Measurements from ENCODE around the gene MSH2.
"Not testable (repeated sequence)": the region's sequence is repeated elsewhere in the genome, so short reads cannot be mapped to it uniquely, and the experiment has no call there.

MSH2 gene

DNA sequence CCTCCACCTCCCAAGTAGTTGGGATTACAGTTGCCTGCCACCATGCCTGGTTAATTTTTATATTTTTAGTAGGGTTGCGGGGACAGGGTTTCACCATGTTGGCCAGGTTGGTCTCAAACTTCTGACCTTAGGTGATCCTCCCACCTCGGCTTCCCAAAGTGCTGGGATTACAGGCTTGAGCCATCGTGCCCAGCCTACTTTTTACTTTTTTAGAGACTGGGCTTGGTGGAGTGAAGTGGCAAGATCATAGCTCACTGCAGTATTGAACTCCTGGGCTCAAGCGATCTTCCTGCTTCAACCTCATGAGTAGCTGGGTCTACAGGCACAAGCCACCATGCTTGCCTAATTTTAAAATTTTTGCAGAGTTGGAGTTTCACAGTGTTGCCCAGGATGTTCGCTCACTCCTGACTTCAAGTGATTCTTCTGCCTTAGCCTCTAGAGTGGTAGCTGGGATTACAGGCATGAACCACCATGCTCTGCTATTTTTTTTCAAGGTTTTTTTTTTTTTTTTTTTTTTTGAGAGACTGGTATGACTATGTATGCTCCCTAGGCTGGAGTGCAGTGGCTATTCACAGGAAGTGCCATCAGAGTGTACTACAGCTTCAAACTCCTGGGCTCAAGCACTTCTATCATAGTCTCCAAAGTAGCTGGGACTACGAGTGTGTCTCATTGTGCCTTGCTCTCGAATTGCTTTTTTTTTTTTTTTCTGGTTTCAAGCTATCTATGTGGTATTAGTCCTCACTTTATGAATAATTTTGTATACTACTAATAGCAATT is 11.9 kb downstream of the MSH2 start:
- no peak for DNase-seq

DNA sequence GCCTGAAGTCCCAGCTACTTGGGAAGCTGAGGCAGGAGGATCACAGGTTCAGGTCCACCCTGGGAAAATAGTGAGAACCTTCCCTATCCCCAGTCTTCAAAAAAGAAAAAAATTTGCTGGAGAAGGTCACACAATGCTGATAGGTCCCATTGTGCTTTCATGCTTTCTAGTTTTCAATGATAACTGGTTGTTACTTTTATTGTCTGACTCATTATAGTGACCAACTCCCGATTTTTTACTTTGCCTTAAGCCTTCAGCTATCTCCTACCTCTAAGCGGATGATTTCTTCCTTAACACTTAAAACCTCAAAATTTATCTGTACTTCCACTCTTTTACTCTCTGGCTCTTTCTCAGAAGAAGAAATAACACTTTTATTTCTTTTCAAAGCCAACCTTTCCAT is 17.3 kb downstream of the MSH2 start:
- DNase-seq: no peak

- not testable (repeated sequence) for DNase-seq
Measured at GRCh38 chr2:47420683-47421082, 17.7 kb downstream of the MSH2 start.

GRCh38 chr2:47422016-47422415 is 19.1 kb downstream of the MSH2 start:
- no peak for DNase-seq

GRCh38 chr2:47422560-47422959 is 19.6 kb downstream of the MSH2 start:
- DNase-seq: no peak

DNA sequence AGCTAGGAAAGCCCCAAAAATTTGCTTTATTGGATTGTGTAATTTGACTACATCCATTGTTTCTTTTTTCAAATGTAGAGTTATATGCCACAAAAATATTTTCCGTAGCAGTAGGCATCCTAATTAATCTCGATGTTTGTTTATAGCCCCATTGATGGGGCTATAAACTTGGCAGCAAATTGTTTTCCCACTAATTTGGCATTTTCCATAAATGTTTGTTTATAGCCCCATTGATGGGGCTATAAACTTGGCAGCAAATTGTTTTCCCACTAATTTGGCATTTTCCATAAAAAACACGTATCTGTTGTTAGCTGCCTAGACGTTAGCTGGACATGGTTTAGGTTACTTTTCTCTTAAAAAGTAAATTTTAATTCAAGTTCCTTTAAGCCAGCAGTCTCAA is 23.8 kb downstream of the MSH2 start:
- no peak for DNase-seq

DNA sequence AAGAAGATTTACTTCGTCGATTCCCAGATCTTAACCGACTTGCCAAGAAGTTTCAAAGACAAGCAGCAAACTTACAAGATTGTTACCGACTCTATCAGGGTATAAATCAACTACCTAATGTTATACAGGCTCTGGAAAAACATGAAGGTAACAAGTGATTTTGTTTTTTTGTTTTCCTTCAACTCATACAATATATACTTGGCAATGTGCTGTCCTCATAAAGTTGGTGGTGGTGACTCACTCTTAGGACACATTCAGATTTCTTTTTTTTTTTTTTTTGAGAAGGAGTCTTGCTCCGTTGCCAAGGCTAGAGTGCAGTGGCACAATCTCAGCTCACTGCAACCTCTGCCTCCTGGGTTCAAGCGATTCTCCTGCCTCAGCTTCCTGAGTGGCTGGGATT is 26.8 kb downstream of the MSH2 start:
- DNase-seq: no peak

GRCh38 chr2:47433006-47433405 is 30.1 kb downstream of the MSH2 start:
- DNase-seq: not testable (repeated sequence)

- not testable (repeated sequence) for DNase-seq
Measured at GRCh38 chr2:47433445-47433844, 30.5 kb downstream of the MSH2 start.

GRCh38 chr2:47437287-47437686 is 34.3 kb downstream of the MSH2 start:
- no peak for DNase-seq

GRCh38 chr2:47438106-47438505 is 35.1 kb downstream of the MSH2 start:
- DNase-seq: no peak

GRCh38 chr2:47438783-47439182 is 35.8 kb downstream of the MSH2 start:
- DNase-seq: no peak

DNA sequence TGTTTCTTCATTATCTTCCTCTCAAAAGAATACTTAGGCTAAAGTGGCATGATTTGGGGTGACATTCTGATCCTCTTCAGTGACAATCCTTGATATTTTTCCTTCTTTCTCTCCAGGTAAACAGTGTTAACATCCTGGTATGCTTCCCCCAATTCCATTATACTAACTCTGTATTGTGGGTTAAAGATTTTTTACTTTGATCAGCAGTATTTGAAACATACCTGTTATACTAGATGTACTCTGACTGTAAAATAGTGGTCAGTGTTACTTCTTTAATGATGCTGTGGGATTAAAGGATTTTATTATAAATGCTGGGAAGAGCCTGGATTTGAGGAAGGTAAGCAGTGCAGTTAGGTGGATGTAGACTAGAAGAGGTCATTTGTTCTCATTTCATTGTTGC is 48.8 kb downstream of the MSH2 start:
- no peak for DNase-seq

DNA sequence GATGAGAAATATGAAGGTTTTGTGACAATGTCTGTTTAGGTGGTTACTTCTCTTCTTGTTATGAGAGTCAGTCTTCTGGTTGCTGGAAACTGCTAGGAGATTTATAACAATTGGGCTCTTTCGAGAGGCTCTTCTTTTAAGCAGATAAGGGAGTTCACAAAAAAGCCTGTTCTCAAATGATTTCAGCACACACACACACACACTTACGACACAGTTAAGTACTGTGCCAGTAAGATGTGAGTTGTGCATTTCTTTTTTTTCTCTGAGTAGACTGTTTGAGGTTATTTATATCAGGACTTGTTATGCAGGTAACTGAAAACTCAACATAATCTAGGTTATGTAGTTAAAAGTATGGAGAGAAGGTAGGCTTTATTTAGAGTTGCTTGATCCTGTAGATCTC is 49.8 kb downstream of the MSH2 start:
- DNase-seq: no peak

- not testable (repeated sequence) for DNase-seq
Measured at GRCh38 chr2:47454818-47455217, 51.9 kb downstream of the MSH2 start.

DNA sequence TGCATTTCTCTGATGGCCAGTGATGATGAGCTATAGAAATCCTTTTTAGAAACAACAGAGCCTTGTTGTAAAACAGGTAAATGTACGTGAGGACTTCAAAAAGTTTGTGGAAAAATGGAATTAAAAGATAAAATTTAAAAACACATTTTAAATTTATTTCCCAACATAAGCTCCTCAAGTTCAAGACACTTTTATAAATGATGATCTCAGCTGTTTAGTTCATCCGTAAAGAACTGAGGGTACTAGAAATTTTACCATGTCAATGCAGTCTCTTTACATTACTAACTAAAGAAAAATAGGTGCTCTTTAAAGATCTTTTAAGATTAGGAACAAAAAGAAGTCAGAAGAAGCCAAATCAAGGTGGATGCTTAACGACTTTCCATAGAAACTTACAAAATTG is 52.5 kb downstream of the MSH2 start:
- no peak for DNase-seq

- no peak for DNase-seq
Measured at GRCh38 chr2:47456851-47457250, 53.9 kb downstream of the MSH2 start.

- DNase-seq: no peak
Measured at GRCh38 chr2:47457268-47457667, 54.3 kb downstream of the MSH2 start.

DNA sequence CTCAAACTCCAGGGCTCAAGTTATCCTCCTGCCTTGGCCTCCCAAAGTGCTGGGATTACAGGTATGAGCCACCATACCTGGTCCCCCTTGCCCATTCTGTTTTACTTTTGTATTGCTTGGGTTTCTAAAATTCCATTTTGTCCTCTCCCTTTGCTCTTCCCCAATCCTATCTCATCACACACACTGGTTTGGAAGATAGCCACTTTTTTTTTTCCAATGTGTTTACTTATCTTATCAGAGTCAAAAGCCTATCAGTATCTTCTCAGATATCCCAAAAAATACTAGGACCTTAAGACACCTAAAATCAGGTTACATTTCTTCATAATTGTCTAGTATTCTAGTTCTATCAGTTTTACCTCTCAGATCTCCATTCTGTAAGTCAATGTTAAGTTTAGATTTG is 56.1 kb downstream of the MSH2 start:
- no peak for DNase-seq

GRCh38 chr2:47460766-47461165 is 57.8 kb downstream of the MSH2 start:
- no peak for DNase-seq

DNA sequence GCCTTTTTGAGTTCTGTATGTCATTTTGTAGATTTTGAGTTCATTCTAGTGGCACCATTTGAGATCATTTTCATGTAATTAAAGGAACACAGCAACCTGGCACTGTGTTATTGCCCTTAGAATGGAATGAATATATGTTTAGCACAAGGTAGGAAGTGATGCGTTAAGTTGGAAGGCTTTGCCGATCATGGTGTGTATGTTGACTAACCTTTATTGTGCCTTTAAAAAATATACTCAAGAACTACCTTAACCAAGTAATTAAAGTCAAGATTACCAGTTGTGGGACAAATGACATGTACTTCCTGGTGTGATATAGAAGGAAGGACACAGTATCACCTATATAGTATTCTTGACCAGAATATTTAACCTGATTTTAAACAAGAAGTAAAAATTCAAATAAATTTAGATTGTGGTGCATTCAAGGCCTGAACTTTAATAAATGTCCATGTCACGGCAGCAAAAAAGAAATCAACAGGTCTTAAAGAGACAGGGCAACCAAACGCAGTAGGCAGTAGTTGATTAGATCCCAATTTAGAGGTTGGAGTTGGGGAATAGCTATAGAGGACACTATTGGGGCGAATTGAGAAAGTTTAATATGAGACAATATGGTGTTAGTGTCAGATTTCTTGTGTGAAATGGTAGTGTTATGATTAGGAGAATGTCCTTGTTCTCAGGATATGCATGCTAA is 68.6 kb downstream of the MSH2 start:
- DNase-seq: no peak

GRCh38 chr2:47479863-47480262 is 76.9 kb downstream of the MSH2 start:
- no peak for DNase-seq

DNA sequence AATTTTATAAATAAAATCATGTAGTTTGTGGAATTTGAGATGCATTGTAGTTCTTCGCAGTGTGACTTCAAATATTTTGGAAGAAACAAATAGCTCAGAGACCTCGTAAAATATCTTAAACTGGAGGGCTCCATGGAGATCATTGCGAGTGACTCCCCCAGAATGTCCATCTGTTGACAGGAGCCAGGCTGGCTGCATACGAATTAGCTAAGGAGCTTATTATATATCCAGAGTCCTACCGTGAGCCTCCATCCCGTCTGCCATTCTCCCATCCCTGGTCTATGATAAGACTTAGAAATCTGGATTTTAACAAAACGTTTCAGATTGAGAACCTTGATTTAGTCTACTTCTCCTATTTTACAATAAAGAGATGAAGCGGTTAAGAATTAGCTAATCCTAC is 80.2 kb downstream of the MSH2 start:
- DNase-seq: no peak

DNA sequence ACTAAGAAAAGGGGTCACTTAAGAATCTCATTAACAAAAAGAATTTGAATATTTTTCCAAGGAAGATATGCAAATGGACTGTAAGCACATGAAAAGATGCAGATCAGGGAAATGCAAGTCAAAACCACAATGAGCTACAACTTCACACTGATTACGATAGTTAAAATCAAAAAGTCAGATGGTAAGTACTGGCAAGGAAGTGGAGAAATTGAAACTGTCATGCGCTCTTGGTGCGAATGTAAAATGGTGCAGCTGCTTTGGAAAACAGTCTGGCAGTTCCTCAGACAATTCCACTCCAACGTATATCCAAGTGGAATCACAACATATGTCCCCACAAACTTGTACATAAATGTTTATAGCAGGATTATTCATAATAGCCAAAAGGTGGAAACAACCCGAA is 81.4 kb downstream of the MSH2 start:
- no peak for DNase-seq

GRCh38 chr2:47485177-47485576 is 82.2 kb downstream of the MSH2 start:
- no peak for DNase-seq
